Eye (tissue), 1 donor: ENCODE results near the gene ADARB2.

ENCODE experiments used
- DNase-seq: peaks from one replicate; pipeline ENCODE4 v3.0.0-alpha.2; 2015

Gene ADARB2

DNA sequence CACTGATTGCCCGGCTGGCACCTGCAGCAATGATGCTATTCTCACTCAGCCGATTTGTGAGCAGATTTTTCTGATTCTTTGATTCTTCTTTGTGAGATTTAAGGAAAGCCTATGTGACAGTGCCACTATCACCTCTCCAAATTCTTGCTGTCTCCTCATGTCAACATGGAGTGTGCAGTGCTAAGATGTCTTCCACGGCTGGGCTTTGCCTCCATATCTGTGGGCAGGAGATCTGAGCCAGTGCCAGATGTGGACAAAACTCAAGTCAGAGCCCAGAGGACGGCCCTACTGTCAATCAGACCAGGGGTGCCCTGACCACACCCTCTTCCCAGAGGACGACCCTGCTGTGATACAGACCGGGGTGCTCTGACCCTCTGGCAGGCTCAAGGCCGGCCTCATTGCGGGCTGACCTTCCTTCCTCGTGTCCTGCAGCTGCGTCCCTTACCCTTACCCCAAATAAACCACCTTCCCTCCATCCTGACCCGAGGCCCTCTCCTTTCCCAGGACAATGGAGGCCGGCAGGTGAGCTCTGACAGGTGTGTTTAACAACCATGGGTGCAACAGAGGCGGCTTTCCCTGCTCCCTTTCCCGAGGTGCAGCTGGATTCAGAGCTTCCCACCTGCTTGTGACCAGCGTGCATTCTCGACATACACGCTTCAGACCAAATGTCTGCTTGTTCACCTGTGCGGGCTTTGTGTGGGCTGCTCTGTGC lies 221.4 kb downstream of the ADARB2 start:
- DNase-seq, result no peak

DNA sequence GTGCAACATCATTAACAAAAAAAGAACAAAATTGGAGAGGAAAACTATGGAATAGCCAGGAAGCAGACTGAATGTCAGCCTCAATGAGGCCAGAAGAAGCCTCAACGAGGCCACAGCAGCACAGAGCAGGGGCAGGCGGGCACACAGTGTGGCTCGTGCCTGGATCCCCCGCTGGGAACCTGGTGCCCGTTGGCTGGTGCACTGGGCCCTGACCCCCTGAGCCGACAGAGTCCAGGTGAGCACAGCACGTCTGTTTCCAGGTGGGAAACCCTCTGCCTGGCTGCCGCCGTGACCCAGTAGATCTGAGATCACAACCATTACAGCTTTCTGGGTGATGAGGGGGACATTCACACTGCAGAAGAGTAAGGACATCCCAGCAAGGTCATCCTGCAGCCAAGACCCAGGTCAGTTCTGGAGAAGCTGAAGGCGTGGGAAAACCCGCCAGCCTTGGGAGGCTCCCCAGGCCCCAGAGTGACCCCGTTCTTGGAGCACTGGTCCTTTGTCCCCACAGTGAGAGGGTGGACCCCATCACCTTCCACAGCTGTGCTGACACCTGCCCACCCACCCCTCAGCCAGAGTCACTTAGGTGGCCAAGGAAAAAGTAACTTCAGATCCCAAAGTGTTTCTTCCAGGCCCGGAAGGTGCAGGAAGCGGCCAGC lies 222.1 kb downstream of the ADARB2 start:
- DNase-seq, result no peak

DNA sequence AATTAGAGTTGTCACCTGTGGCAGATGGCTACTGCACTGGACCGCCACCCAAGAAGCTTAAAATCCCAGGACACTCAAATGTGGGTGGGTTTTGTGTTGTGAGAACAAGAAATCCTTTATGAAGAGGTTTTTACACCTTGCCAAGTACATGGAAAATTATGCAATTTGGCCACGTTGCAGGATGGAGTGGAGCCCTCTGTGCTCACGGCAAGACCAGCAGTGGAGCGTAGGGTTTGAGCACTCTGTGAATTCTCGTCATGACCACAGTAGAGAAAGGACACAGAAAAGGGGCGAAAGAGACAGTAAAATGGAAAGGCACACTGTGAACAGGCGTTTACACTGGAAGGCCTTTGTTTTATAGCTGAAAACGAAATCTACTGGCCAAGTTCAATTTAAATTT lies 222.6 kb downstream of the ADARB2 start:
- no peak for DNase-seq

DNA sequence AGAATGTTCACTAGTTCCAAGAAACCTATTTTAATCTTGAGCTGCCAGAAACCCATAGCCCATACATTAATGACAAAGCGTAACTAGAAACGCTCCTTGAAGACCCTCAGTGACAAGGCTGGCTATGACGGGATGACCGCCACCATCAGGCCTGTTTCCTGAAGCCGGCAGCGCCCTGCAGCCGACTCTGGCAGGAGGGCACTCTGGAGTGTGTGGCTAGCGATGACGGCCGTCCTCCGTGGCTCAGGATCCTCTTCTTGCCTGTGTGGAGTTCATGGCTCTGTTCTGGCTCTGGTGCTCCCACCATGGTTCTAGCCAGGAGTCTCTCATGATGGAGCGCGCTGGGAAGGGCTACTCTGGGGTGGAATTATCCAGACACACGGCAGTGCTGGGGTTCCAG lies 224.1 kb downstream of the ADARB2 start:
- DNase-seq, result no peak

DNA sequence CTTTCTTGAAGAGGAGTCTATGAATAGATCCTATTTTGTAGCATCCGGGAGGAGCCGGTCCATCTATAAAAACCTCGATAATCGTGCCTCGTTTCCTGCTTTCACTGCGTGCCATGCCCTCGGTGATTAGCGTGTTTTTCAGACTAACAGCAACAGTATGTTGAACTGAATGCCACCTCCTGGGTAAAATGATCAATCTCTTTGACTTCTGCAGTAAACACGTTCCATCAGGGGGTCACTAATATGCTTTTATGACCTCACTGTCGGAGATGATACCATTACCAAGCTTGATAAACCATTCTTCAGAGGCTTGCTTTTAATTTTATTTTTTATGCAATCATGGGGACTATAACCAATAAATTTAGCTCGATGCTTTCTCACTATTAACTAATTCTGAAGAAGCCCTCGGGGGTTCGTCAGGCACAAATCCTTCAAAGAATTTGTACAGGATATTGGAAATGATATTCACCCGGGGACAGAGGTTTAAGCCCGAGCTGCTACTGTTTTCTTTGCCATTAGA lies 228.3 kb downstream of the ADARB2 start:
- DNase-seq, result no peak

DNA sequence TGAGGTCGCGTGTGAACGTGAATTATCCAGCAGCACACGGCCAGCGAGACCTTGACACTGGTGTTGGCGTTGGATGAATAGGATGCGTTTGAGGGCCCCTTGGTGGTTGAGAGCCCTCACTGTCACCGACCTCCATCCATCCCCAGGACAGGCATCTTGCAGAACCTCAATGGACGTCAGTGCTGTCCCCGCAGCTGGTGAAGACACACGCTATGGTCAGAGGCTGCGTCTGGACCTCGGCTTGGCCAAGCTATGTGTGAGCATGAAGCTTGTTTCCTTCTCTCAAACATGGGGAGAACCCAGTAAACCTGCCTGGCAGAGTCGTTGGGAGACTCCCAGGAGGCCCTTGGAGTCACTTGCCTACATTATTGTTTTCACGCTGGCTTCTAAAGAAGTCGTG lies 229.2 kb downstream of the ADARB2 start:
- no peak for DNase-seq

DNA sequence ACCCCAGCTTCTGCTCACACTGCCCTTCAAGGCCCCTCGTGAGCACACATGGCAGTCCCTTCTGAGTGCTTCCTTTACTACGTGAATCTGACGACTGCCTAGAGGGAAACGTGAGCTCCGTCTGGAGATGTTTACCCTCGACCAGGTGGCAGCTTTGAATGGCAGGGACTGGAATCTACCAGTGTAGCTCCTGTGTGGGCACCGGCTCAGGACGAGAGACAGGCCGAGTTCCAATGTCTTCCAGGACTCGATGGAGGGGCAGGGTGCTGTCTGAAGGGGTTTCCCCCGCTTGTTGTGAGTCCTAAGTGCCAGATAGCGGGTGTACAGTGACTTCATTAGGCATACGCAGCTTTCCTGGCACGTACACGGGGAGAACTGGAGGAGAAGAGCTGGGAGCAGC lies 229.9 kb downstream of the ADARB2 start:
- no peak for DNase-seq

DNA sequence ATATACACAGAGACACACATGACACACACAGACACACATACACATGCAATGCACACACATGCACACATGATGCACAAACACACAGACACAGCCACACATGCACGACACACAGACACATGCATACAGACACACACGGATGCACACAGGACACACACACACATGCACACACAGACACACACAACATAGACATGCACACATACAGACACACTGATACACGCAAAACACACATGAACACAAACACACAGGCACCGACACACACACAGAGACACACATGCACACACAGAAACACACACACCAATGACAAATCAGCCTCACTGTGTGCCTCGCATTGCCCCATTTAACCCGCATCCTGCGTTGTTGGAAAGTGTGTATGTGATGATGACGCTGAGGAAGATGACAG lies 232.4 kb downstream of the ADARB2 start:
- DNase-seq, result no peak

DNA sequence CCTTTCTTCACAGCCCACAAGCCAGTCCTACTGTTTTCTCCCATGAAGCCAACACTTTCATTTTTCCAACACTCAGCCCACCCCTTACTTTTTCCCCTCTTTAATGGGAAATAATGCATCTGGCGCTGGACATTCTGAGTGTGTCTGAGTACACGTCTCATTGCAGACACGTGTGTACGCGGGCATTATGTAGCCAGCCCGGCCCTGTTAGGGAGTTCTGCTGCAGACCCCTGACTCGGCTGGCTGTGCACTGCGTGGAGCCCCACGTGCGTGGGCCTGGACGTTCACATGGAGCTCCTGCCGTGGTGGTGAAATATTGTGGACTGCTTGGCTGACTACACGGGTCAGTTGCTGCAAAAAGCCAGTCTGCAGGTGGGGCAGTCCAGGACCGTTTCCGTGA lies 233.0 kb downstream of the ADARB2 start:
- no peak for DNase-seq

DNA sequence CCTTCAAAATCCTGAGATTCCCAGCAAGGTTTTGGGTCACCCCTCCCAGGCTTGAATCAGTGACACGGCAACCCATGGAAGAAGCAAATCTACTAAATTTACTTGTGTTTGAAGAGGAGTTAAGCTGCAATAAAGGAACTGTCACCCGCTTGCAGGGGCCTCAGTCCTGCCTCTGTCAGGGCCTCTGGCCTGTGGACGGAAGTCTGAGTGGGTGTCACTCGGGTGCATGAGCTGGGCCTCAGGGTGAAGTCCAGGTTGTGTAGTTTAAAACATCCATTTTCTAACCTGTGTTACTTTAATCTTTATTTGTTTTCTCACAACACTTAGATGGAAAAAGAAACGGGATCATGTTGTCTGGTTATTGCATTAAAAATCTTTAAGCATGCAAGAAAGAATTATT lies 234.9 kb downstream of the ADARB2 start:
- DNase-seq, result no peak

DNA sequence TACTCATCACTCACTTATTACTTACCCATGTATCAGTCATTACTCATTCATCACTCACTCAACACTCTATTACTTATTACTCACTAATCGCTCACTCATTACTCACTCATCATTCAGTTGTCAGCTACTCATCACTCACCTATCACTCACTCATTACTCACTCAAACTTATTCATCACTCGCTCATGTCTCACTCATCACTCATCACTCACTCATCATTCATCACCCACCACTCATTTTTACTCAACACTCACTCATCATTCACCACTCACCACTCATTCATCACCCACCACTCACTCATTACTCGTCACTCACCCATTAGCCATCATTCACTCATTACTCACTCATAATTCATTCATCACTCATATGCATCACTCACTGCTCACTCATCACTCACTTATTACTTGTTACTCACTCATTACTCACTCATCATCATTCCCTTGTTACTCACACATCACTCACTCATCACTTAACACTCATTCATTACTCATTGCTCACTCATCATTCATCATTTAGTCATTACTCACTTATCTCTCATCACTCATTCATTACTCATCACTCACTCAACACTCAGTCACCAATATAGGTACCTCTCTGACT lies 237.9 kb downstream of the ADARB2 start:
- DNase-seq, result no peak

DNA sequence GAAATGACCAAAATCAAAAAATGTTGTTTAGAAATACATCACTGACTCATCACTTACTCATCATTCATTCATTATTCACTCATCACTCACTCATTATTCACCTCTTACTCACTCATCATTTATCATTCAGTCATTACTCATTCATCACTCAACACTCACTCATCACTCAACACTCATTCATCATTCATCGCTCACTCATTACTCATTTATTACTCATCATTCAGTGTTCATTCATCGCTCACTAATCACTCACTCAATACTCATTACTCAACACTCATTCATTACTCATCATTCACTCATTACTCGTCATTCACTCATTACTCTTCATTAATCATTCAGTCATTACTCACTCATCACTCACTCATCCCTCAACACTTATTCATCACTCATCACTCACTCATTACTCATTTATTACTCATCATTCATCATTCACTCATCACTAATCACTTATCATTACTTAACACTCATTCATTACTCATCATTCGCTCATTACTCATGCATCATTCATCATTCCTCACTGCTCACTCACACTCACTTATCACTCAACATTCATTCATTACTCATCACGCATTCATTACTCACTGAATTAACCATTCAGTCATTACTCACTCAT lies 238.5 kb downstream of the ADARB2 start:
- no peak for DNase-seq

DNA sequence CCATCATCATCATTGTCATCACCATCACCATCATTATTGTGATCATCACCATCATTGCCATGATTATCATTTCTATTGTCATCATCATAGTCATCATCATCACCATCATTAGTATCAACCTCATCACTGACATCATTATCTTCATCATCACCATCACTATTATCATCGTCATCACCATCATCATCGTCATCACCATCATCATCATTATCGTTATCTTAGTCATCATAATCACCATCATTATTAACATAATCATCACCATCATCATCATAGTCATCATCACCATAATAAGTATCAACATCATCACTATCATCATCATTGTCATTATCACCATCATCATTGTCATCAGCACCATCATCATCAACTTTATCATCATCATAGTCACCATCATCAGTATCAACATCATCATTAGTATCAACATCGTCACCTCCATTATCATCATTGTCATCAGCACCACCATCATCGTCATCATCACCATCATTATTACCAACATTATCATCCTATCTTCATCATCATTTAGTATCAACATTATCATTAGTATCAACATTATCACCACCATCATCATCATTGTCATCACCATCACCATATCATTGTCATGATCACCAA lies 241.3 kb downstream of the ADARB2 start:
- no peak for DNase-seq

DNA sequence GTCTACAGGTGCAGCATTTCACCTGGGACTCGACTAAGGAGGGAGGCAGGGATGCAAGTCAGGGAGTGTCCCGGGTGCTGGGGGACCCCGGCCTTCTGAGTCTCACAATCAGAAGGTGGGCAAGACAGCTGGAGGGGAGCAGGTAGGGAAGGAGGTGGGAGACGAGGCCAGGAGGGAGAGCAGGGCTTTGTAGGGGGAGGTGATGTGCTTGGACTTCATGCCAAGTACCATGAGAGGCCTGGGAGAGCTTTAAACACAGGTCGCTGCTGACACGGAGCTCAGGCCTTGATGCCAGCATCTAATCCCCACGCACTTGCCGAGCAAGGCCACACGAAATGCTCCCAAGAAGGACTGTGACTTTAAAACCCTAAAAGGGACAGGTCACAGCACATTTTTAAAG lies 244.7 kb downstream of the ADARB2 start:
- no peak for DNase-seq

DNA sequence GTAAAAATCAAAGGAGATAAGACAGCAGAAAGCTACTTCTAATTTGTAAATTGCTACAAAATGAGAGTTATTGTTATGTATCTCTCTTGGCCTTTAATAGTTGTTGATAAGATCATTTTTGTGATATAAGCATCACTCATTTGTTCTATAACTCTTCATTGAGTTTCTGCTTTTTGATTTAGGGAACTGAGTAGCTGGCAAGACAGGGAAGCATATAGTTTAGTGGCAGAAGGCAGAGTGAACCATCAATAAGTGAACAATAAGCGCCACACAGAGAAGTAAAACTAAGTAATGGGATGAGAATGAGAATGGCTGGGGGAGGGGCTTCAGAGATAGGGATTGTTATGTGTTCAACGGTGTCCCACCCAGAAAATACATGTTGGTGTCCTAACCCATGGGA lies 245.4 kb downstream of the ADARB2 start:
- no peak for DNase-seq

DNA sequence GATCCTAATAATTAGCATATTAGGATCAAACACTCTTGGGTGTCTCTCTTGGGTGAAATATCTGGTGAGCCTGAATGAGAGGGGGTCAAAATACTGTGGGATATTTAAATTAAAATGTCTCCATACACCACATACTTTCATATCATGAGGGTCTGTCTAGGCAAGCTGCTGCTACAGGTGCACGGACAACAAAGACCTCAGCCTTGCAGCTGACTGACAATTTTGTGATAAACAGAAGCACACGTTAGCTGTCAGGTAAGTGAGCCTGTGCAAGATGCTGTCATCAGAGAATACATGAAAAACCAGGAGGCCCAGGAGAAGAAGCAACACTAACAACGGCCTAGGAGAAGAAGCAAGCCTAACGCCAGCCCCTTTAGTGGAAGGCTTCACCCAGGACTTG lies 247.5 kb downstream of the ADARB2 start:
- DNase-seq, result no peak

DNA sequence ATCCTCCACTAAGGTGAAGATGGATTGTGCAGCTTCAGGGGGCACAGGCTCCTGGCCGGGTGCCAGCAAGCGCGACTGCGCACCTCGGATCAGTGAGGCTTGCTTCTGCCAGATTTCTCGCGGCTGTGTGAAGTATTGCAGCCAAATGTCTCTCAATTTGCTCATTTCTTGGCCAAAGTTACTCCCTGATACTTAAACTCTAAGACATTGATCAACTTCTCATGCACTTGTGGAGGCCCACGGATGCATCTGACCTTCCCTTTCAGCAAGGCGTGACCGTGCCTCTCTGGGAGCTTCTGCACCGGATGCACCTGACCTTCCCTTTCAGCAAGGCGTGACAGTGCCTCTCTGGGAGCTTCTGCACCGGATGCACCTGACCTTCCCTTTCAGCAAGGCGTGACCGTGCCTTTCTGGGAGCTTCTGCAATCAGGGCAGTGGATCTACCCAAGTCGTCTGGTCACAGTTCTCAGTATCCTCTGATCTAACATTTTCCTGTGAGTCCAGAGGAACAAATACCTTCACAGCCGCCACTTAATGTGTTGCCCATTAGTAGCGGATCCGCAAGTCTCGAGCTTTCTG lies 248.3 kb downstream of the ADARB2 start:
- DNase-seq, result no peak

DNA sequence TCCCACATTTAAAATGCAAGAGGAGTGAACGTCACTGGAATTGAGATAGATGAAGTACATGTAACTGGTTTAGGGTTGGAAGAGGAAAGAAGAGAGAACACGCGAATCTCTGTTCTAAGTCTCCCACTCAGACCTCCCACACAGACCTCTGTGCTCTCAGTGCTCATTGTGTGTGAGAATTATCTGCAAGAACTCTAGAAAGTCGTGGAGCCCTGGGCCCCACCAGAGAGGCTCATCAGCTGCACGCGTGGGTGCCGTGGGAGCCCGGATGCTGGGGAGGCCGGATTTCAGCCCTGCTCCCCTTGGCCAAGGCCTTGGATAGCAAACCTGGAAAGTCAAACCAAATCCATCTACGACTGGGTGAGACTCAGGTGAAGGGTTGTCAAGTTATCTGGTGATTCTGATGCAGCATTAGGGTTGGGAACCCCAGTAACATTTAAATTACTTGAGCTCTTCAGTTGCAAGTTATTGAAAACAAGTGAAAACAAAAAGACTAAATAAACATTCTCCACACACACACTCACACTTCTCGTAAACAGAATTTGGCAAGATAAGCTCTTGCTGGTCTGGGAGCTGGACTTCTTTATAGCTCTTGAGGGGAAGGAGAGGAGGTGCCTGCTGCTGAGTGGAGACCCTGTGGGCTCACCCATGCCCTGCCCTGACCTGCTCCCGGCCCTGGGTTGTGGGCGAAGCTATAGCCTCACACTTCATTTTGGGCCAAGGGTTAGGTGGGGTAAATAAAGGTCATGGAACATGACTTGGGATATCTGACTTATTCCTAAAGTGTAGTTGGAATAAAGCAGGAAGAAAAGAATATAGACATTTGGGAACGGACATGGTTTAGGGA lies 250.3 kb downstream of the ADARB2 start:
- DNase-seq, result no peak

DNA sequence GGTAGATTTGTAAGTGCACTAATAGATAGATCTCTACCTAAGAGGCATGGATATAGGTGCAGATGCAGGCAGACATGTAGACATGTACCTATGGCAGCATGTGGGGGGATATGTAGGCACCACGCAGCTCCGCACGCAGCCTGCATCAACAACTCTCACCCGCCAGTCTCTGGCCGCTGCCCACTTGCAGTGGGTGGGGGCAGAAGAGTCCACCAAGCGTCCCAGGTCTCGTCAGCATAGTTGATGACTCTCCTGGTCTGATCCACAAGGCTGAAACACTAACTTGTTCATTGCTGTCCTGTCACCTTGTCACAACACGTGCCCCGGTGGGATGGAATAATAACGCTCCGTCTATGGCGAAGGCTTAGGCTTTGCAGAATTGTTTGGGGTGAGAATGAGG lies 252.0 kb downstream of the ADARB2 start:
- no peak for DNase-seq

DNA sequence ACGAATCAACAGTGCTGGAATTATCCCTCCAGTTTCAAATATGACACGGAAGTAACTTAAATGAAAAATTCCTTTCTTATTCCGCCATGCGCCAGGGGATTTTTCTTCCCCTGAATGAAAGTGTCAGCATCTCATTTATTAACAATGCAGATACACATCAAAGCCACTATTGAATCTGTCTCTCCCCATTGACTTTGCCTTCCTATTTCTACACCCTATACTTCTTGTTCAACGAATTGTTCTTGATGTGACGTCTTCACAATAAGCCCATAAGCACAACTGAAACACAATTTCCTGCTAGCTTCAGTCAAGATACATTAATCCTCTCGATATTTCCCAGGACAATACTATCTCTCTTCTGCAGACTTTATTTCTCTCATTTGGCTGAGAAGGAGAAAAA lies 253.5 kb downstream of the ADARB2 start:
- peak; percentile 32 for DNase-seq

DNA sequence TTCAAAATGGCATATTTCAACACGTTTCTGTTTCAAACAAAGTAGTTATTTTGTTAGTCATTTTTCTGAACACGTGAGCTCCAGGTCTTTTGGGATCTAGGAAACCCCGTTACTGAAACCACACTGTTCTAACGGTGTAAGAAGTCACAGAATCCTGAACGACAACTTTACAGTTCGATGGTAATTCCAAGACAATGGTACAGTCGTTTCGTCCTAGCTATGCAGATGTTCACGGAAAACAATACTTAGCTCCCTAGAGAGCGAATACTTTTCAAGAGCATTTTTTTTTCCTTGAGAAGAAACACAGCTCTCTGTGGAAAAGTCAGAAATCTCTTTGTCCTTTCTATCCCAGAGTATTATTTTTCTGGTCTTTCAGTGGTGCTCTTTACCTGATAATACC lies 254.1 kb downstream of the ADARB2 start:
- DNase-seq, result no peak

DNA sequence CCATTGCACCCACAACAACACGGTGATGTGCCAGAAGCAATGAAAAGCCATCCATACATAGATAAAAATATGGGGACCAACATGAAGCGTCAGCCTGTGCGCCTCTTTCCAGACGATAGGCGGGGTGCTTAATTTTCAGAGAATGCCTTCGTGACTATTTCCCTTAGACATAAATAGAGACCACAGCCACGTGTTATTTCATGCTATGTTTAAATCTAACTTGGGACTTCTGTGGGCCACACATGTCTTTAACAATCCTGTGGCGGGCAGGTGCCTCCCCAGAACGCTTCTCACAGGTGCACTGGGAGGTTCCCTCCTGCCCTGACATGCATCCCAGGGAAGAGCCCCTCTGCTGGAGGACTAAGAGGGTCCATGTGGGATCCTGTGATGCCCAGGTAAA lies 259.7 kb downstream of the ADARB2 start:
- DNase-seq, result no peak
